CD14-positive monocyte (primary cell): ENCODE results near the gene NDUFB2. TPM values are rescaled to one million over a fixed set of nuclear protein-coding genes. Genes with fewer than 3 reads are reported as not detected.

ENCODE experiments used
- DNase-seq, 3 donors: peaks; one replicate each; pipeline ENCODE4 v3.0.0-alpha.2; 2011 to 2022
- H2AFZ ChIP-seq: 2 replicates; pipeline ENCODE4 v1.6.0; 2012; ENCODE audit warnings: mild to moderate bottlenecking, low read depth, low read length, inconsistent platforms; ENCODE audit not compliant: insufficient read depth, poor library complexity, severe bottlenecking
- H3K27ac ChIP-seq, 2 donors: 1 replicate in 1 of 2; 2 replicates in 1 of 2; pipeline ENCODE4 v1.5.1; 2012 to 2013; ENCODE audit warnings: low read length in 2 of 2, control low read depth in 1 of 2, inconsistent platforms in 1 of 2, low read depth in 1 of 2, mild to moderate bottlenecking in 1 of 2
- H3K27me3 ChIP-seq, 2 donors: one replicate each; pipeline versions ENCODE4 v1.6.0 to v1.6.1; 2011 to 2013; ENCODE audit warnings: low read length in 2 of 2; ENCODE audit not compliant: control insufficient read depth in 2 of 2, insufficient read depth in 2 of 2
- H3K36me3 ChIP-seq, 2 donors: replicated peaks in 1 of 2; 1 replicate in 1 of 2; 2 replicates in 1 of 2; pipeline versions ENCODE4 v1.5.1 to v1.6.1; 2012 to 2013; ENCODE audit warnings: low read length in 2 of 2, control low read depth in 1 of 2, inconsistent platforms in 1 of 2, mild to moderate bottlenecking in 1 of 2; ENCODE audit not compliant: insufficient read depth in 2 of 2, control insufficient read depth in 1 of 2
- H3K4me1 ChIP-seq, 2 donors: 1 replicate in 1 of 2; 2 replicates in 1 of 2; pipeline versions ENCODE4 v1.5.1 to v1.6.1; 2012 to 2013; ENCODE audit warnings: low read length in 2 of 2, control low read depth in 1 of 2, inconsistent platforms in 1 of 2, mild to moderate bottlenecking in 1 of 2, moderate library complexity in 1 of 2; ENCODE audit not compliant: insufficient read depth in 2 of 2, control insufficient read depth in 1 of 2
- H3K4me2 ChIP-seq: replicated peaks from 2 replicates; pipeline ENCODE3; 2012; ENCODE audit warnings: low read length, moderate library complexity, mild to moderate bottlenecking; ENCODE audit not compliant: poor library complexity, severe bottlenecking; ENCODE audit errors: extremely low read depth
- H3K4me3 ChIP-seq, 3 experiments: fragments of 200-600 bp in 1 of 3; sonication (generic) in 1 of 3; replicated peaks in 1 of 3; 1 replicate in 2 of 3; 2 replicates in 1 of 3; pipeline ENCODE4 v1.5.1; 2011 to 2013; ENCODE audit warnings: low read length in 3 of 3, mild to moderate bottlenecking in 3 of 3, control low read depth in 2 of 3, low read depth in 2 of 3, inconsistent platforms in 1 of 3, moderate library complexity in 1 of 3
- H3K79me2 ChIP-seq: 2 replicates; pipeline ENCODE4 v1.6.0; 2012; ENCODE audit warnings: mild to moderate bottlenecking, control low read depth, inconsistent platforms, low read length, moderate library complexity; ENCODE audit not compliant: insufficient read depth
- H3K9ac ChIP-seq: 2 replicates; pipeline ENCODE4 v1.6.0; 2017; ENCODE audit warnings: low read length, mild to moderate bottlenecking; ENCODE audit not compliant: insufficient read depth, poor library complexity, severe bottlenecking
- H3K9me3 ChIP-seq, 2 donors: replicated peaks in 1 of 2; 1 replicate in 1 of 2; 2 replicates in 1 of 2; pipeline versions ENCODE4 v1.5.1 to v1.6.1; 2012 to 2013; ENCODE audit warnings: low read length in 2 of 2, control low read depth in 1 of 2; ENCODE audit not compliant: control insufficient read depth in 1 of 2, insufficient read depth in 1 of 2
- H4K20me1 ChIP-seq: 2 replicates; pipeline ENCODE4 v1.6.0; 2012; ENCODE audit warnings: mild to moderate bottlenecking, low read length, control low read depth, moderate library complexity; ENCODE audit not compliant: insufficient read depth
- H3K27ac Mint-ChIP-seq, 7 donors: one replicate each; pipeline ENCODE4 v1.8.0; 2020; ENCODE audit warnings: mild to moderate bottlenecking in 7 of 7, mixed read lengths in 7 of 7, moderate library complexity in 6 of 7, inconsistent platforms in 2 of 7
- H3K27me3 Mint-ChIP-seq, 3 donors: one replicate each; pipeline ENCODE4 v1.8.0; 2021 to 2022; ENCODE audit warnings: low read depth in 3 of 3, mild to moderate bottlenecking in 3 of 3, mixed read lengths in 3 of 3, moderate library complexity in 3 of 3, inconsistent platforms in 1 of 3
- H3K36me3 Mint-ChIP-seq, 2 donors: one replicate each; pipeline ENCODE4 v1.8.0; 2020; ENCODE audit warnings: mixed read lengths in 2 of 2, inconsistent platforms in 1 of 2, mild to moderate bottlenecking in 1 of 2
- H3K4me1 Mint-ChIP-seq: one replicate; pipeline ENCODE4 v1.8.0; 2020; ENCODE audit warnings: mild to moderate bottlenecking, mixed read lengths
- H3K4me3 Mint-ChIP-seq, 2 donors: one replicate each; pipeline ENCODE4 v1.8.0; 2020; ENCODE audit warnings: mild to moderate bottlenecking in 2 of 2, mixed read lengths in 2 of 2, moderate library complexity in 1 of 2
- H3K9me3 Mint-ChIP-seq, 7 donors: one replicate each; pipeline ENCODE4 v1.8.0; 2020 to 2022; ENCODE audit warnings: mixed read lengths in 7 of 7, mild to moderate bottlenecking in 6 of 7, moderate library complexity in 6 of 7, inconsistent platforms in 2 of 7
- CTCF ChIP-seq: fragments of 200-600 bp; IDR thresholded peaks from one replicate; pipeline ENCODE4 v1.8.0; 2022; ENCODE audit warnings: antibody characterized with exemption, mild to moderate bottlenecking
- WGBS: methylation state at CpG from one replicate; pipeline ENCODE4 v1.1.5; 2013; ENCODE audit warnings: missing lambda C conversion rate; ENCODE audit not compliant: insufficient coverage; 5-methylcytosine and 5-hydroxymethylcytosine counted together
- intact Hi-C, 2 donors: fragments of 100-400 bp; cut with micrococcal nuclease; formaldehyde crosslinking; loops; one replicate each; pipeline versions ENCODE4 v1.15.0 to v1.15.1; 2023
- polyA plus RNA-seq, 3 donors: library from polyadenylated mRNA; depleted of rRNA in 1 of 3; unstranded in 2 of 3; stranded (reverse) in 1 of 3; fragments of 300-500 nt in 2 of 3; fragments of >200 nt in 1 of 3; fragmentation: Illumina TruSeq in 2 of 3; gene quantifications; 1 replicate in 2 of 3; 2 replicates in 1 of 3; pipeline ENCODE4 v1.2.3, GENCODE V29; 2012 to 2021

NDUFB2 gene
- polyA plus RNA-seq, 3 donors = 250 to 516 (median 479) TPM

- intact Hi-C loops = no loop called here
- Mint-ChIP-seq H3K4me1 (peaks cover 5% of the 10 kb centered on the region), H3K27me3 (peaks cover 0 to 1% (median 0%) of the 10 kb centered on the region in 3 donors), H3K9me3 (no peaks in the 10 kb centered on the region), H3K27ac (no peak overlapping the region), H3K36me3 (peaks cover 16 to 31% of the 10 kb centered on the region in 2 donors), H3K4me3 (no peak overlapping the region)
- Histone ChIP-seq H3K27me3 (no peaks in the 10 kb centered on the region), H3K4me2 (no peak overlapping the region), H3K36me3 (peaks cover 4 to 24% of the 10 kb centered on the region in 2 donors), H2AFZ (no peak overlapping the region), H3K9ac (no peak overlapping the region), H3K27ac (no peak overlapping the region), H4K20me1 (no peaks in the 10 kb centered on the region), H3K4me3 (no peak overlapping the region), H3K79me2 (no peaks in the 10 kb centered on the region), H3K9me3 (no peaks in the 10 kb centered on the region), H3K4me1 (peaks cover 5% of the 10 kb centered on the region in 2 donors)
- TF ChIP-seq CTCF = no peak
- no peak for DNase-seq
- WGBS = no CpG with 5 or more reads among the region's 1 CpG
Observed at GRCh38 chr7:140724706-140725105, 28.2 kb downstream of the NDUFB2 start.

GRCh38 chr7:140726281-140726680 lies 29.8 kb downstream of the NDUFB2 start:
- Mint-ChIP-seq H3K27me3 (no peaks in the 10 kb centered on the region), H3K9me3 (no peaks in the 10 kb centered on the region), H3K4me3 (no peak overlapping the region), H3K4me1 (no peaks in the 10 kb centered on the region), H3K36me3 (peaks cover 24 to 43% of the 10 kb centered on the region in 2 donors), H3K27ac (no peak overlapping the region)
- H3K36me3 ChIP-seq = peaks cover 4 to 29% of the 10 kb centered on the region in 2 donors
- no peaks in the 10 kb centered on the region for H3K4me1 ChIP-seq
- intact Hi-C loops = no loop called here
- H3K4me2 ChIP-seq = no peak overlapping the region
- no peaks in the 10 kb centered on the region for H4K20me1 ChIP-seq
- H3K4me3 ChIP-seq = no peak overlapping the region
- H3K27ac ChIP-seq = no peak overlapping the region
- TF ChIP-seq CTCF = no peak
- WGBS = no CpG with 5 or more reads among the region's 2 CpGs
- no peaks in the 10 kb centered on the region for H3K79me2 ChIP-seq
- no peak overlapping the region for H3K9ac ChIP-seq
- no peaks in the 10 kb centered on the region for H3K27me3 ChIP-seq
- no peak for DNase-seq
- no peaks in the 10 kb centered on the region for H3K9me3 ChIP-seq
- H2AFZ ChIP-seq = no peak overlapping the region
